HepG2 (cell line): ENCODE results near the gene ASPRV1. TPM values are rescaled to one million over a fixed set of nuclear protein-coding genes. Genes with fewer than 3 reads are reported as not detected.

Experiments used
- CBX1 ChIP-seq: IDR thresholded peaks from one replicate; pipeline ENCODE4 v1.6.1; 2016; ENCODE audit warnings: antibody characterized with exemption, low read depth
- CCAR2 ChIP-seq: fragments of 200-400 bp; formaldehyde crosslinking; optimal IDR thresholded peaks from 2 replicates; pipeline ENCODE3; 2018; ENCODE audit warnings: low read depth, mild to moderate bottlenecking, low read length, moderate library complexity
- ELF1 ChIP-seq: sonication (generic); formaldehyde crosslinking; IDR thresholded peaks from 2 replicates; pipeline ENCODE4 v1.4.0; 2020; ENCODE audit warnings: missing genetic modification reagents
- FOSL2 ChIP-seq: sonication (generic); formaldehyde crosslinking; IDR thresholded peaks from 2 replicates; pipeline ENCODE4 v1.4.0; 2020; ENCODE audit warnings: missing genetic modification reagents
- MIXL1 ChIP-seq: IDR thresholded peaks from 2 replicates; pipeline ENCODE4 v1.6.1; 2016
- NFE2L1 ChIP-seq: sonication (generic); formaldehyde crosslinking; IDR thresholded peaks from 2 replicates; pipeline ENCODE4 v1.4.0; 2020; ENCODE audit warnings: missing genetic modification reagents, mild to moderate bottlenecking, borderline replicate concordance
- RAD21 ChIP-seq: fragments of 450-650 bp; formaldehyde crosslinking; IDR thresholded peaks from 2 replicates; pipeline ENCODE4 v1.5.0; 2020; ENCODE audit warnings: mild to moderate bottlenecking
- RXRB ChIP-seq: IDR thresholded peaks from 2 replicates; pipeline ENCODE4 v1.6.1; 2016; ENCODE audit warnings: borderline replicate concordance, missing genetic modification reagents, missing compliant biosample characterization
- SAP130 ChIP-seq: IDR thresholded peaks from 2 replicates; pipeline ENCODE4 v1.6.1; 2016; ENCODE audit warnings: low read depth
- SKI ChIP-seq: fragments of 450-650 bp; IDR thresholded peaks from one replicate; pipeline ENCODE4 v1.6.1; 2018; ENCODE audit warnings: mild to moderate bottlenecking; ENCODE audit not compliant: partially characterized antibody
- SNAI1 ChIP-seq: sonication (generic); formaldehyde crosslinking; IDR thresholded peaks from 2 replicates; pipeline ENCODE4 v1.5.0; 2020; ENCODE audit warnings: mild to moderate bottlenecking, missing genetic modification reagents, borderline replicate concordance
- ZBTB7B ChIP-seq: sonication (generic); formaldehyde crosslinking; IDR thresholded peaks from 2 replicates; pipeline ENCODE4 v1.4.0; 2020; ENCODE audit warnings: missing genetic modification reagents
- ZFX ChIP-seq: sonication (generic); formaldehyde crosslinking; IDR thresholded peaks from 2 replicates; pipeline ENCODE4 v1.4.0; 2020; ENCODE audit warnings: mild to moderate bottlenecking, low read depth, missing genetic modification reagents, moderate library complexity
- ZNF30 ChIP-seq: sonication (generic); formaldehyde crosslinking; IDR thresholded peaks from 2 replicates; pipeline ENCODE4 v1.5.0; 2020; ENCODE audit warnings: mild to moderate bottlenecking, missing genetic modification reagents
- ZNF367 ChIP-seq: sonication (generic); formaldehyde crosslinking; IDR thresholded peaks from 2 replicates; pipeline ENCODE4 v1.4.0; 2020; ENCODE audit warnings: missing genetic modification reagents, borderline replicate concordance
- ZNF670 ChIP-seq: sonication (generic); formaldehyde crosslinking; IDR thresholded peaks from 2 replicates; pipeline ENCODE4 v1.8.0; 2022; ENCODE audit warnings: mild to moderate bottlenecking, missing genetic modification reagents, borderline replicate concordance
- ZNF75D ChIP-seq: sonication (generic); formaldehyde crosslinking; IDR thresholded peaks from 2 replicates; pipeline ENCODE4 v1.8.1; 2023; ENCODE audit warnings: missing genetic modification reagents, mild to moderate bottlenecking, borderline replicate concordance
- polyA plus RNA-seq, 8 experiments: library from polyadenylated mRNA; depleted of rRNA in 3 of 8; stranded (reverse) in 7 of 8; unstranded in 1 of 8; fragments of >200 nt; fragmentation: Illumina TruSeq in 4 of 8; extraction: Trizol in 4 of 8; gene quantifications; 2 replicates each; pipeline versions ENCODE4 v1.2.1 to v1.2.3, GENCODE V29; 2011 to 2016; ENCODE audit warnings: low read depth in 4 of 8, missing spikeins in 1 of 8, mixed read lengths in 1 of 8; ENCODE audit not compliant: insufficient read depth in 1 of 8
- total RNA-seq, 5 experiments: library from RNA; depleted of rRNA; stranded (reverse); fragments of >200 nt; fragmentation: Illumina TruSeq; extraction: Trizol; gene quantifications; 2 replicates each; pipeline ENCODE4 v1.2.3, GENCODE V29; 2016; ENCODE audit warnings: low read depth in 1 of 5
- TF ChIP-seq, protein P1 (sequence below): sonication (generic); formaldehyde crosslinking; IDR thresholded peaks from 2 replicates; pipeline ENCODE4 v1.9.0; 2021; ENCODE audit warnings: mild to moderate bottlenecking, missing genetic modification reagents
- TF ChIP-seq, protein P2 (sequence below): sonication (generic); formaldehyde crosslinking; IDR thresholded peaks from 2 replicates; pipeline ENCODE4 v1.9.0; 2021; ENCODE audit warnings: missing genetic modification reagents, borderline replicate concordance
- TF ChIP-seq, protein P3 (sequence below): sonication (generic); formaldehyde crosslinking; IDR thresholded peaks from 2 replicates; pipeline ENCODE4 v1.4.0; 2020; ENCODE audit warnings: mild to moderate bottlenecking, missing genetic modification reagents
- TF ChIP-seq, protein P4 (sequence below): sonication (generic); formaldehyde crosslinking; conservative IDR thresholded peaks from 2 replicates; pipeline ENCODE4 v1.4.0; 2020; ENCODE audit warnings: missing genetic modification reagents

ASPRV1 gene
- total and polyA plus RNA-seq, 2 of the 13 experiments (the other 11 are each of a cell fraction or from before 2014, with no cell fraction given): 0.40 to 0.48 TPM

DNA sequence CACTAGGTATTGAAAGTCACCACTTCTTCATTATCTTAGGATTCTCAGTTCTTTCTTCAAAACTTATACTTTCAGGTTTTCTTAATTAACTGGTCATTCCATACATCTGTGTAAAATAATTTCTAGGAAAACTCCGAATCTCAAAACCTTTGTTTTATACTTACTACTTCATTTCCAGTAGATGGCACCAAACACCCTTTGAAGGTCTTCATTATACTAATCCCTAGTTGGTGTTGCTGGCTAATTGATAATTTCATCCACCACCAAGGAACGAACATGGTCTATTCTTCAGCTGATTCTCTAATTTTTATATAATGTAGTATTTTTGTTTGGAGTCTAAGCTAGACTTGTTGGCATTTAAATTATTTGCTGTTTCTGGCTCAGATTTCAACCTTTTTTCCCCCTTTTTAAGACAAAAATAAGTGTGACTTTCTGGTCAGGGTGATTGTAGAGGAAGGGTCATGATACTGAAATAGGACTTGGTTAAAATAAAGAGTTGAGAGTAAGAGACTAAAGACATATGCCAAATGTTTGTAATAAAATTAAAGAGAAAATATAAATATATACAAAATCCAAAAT is 49.4 kb downstream of the ASPRV1 start (continued):
- TF ChIP-seq, protein P1, sequence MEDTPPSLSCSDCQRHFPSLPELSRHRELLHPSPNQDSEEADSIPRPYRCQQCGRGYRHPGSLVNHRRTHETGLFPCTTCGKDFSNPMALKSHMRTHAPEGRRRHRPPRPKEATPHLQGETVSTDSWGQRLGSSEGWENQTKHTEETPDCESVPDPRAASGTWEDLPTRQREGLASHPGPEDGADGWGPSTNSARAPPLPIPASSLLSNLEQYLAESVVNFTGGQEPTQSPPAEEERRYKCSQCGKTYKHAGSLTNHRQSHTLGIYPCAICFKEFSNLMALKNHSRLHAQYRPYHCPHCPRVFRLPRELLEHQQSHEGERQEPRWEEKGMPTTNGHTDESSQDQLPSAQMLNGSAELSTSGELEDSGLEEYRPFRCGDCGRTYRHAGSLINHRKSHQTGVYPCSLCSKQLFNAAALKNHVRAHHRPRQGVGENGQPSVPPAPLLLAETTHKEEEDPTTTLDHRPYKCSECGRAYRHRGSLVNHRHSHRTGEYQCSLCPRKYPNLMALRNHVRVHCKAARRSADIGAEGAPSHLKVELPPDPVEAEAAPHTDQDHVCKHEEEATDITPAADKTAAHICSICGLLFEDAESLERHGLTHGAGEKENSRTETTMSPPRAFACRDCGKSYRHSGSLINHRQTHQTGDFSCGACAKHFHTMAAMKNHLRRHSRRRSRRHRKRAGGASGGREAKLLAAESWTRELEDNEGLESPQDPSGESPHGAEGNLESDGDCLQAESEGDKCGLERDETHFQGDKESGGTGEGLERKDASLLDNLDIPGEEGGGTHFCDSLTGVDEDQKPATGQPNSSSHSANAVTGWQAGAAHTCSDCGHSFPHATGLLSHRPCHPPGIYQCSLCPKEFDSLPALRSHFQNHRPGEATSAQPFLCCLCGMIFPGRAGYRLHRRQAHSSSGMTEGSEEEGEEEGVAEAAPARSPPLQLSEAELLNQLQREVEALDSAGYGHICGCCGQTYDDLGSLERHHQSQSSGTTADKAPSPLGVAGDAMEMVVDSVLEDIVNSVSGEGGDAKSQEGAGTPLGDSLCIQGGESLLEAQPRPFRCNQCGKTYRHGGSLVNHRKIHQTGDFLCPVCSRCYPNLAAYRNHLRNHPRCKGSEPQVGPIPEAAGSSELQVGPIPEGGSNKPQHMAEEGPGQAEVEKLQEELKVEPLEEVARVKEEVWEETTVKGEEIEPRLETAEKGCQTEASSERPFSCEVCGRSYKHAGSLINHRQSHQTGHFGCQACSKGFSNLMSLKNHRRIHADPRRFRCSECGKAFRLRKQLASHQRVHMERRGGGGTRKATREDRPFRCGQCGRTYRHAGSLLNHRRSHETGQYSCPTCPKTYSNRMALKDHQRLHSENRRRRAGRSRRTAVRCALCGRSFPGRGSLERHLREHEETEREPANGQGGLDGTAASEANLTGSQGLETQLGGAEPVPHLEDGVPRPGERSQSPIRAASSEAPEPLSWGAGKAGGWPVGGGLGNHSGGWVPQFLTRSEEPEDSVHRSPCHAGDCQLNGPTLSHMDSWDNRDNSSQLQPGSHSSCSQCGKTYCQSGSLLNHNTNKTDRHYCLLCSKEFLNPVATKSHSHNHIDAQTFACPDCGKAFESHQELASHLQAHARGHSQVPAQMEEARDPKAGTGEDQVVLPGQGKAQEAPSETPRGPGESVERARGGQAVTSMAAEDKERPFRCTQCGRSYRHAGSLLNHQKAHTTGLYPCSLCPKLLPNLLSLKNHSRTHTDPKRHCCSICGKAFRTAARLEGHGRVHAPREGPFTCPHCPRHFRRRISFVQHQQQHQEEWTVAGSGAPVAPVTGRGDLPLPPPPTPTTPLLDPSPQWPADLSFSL: no peak
- no peak for TF ChIP-seq ZNF30 (CRISPR knock-in tag)
- TF ChIP-seq ZNF367 (CRISPR knock-in tag): no peak
- TF ChIP-seq SNAI1: no peak
- no peak for TF ChIP-seq ZFX
- TF ChIP-seq ELF1: no peak
- no peak for TF ChIP-seq ZNF670 (CRISPR knock-in tag)
- TF ChIP-seq RXRB: 0 out of 2 replicates have a peak, but pooled peaks have one; percentile 25
- TF ChIP-seq, protein P2, sequence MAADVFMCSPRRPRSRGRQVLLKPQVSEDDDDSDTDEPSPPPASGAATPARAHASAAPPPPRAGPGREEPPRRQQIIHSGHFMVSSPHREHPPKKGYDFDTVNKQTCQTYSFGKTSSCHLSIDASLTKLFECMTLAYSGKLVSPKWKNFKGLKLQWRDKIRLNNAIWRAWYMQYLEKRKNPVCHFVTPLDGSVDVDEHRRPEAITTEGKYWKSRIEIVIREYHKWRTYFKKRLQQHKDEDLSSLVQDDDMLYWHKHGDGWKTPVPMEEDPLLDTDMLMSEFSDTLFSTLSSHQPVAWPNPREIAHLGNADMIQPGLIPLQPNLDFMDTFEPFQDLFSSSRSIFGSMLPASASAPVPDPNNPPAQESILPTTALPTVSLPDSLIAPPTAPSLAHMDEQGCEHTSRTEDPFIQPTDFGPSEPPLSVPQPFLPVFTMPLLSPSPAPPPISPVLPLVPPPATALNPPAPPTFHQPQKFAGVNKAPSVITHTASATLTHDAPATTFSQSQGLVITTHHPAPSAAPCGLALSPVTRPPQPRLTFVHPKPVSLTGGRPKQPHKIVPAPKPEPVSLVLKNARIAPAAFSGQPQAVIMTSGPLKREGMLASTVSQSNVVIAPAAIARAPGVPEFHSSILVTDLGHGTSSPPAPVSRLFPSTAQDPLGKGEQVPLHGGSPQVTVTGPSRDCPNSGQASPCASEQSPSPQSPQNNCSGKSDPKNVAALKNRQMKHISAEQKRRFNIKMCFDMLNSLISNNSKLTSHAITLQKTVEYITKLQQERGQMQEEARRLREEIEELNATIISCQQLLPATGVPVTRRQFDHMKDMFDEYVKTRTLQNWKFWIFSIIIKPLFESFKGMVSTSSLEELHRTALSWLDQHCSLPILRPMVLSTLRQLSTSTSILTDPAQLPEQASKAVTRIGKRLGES (CRISPR knock-in tag): no peak
- TF ChIP-seq NFE2L1 (CRISPR knock-in tag): no peak
- peak; percentile 74 for TF ChIP-seq RAD21 (CRISPR knock-in tag)
- TF ChIP-seq MIXL1: peak; percentile 41; the same call in 1 of the 2 replicates
- no peak for TF ChIP-seq CCAR2
- no peak for TF ChIP-seq ZNF75D
- TF ChIP-seq FOSL2 (CRISPR knock-in tag): no peak
- TF ChIP-seq, protein P3, sequence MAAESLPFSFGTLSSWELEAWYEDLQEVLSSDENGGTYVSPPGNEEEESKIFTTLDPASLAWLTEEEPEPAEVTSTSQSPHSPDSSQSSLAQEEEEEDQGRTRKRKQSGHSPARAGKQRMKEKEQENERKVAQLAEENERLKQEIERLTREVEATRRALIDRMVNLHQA: no peak
- no peak for TF ChIP-seq SKI
- TF ChIP-seq ZBTB7B (CRISPR knock-in tag): no peak
- no peak for TF ChIP-seq SAP130 (CRISPR knock-in tag)
- no peak for TF ChIP-seq CBX1
- TF ChIP-seq, protein P4, sequence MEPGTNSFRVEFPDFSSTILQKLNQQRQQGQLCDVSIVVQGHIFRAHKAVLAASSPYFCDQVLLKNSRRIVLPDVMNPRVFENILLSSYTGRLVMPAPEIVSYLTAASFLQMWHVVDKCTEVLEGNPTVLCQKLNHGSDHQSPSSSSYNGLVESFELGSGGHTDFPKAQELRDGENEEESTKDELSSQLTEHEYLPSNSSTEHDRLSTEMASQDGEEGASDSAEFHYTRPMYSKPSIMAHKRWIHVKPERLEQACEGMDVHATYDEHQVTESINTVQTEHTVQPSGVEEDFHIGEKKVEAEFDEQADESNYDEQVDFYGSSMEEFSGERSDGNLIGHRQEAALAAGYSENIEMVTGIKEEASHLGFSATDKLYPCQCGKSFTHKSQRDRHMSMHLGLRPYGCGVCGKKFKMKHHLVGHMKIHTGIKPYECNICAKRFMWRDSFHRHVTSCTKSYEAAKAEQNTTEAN (CRISPR knock-in tag): 0 out of 2 replicates have a peak, but pooled peaks have one; percentile 18
